Activated CD4-positive, alpha-beta T cell treated with anti-CD3 and anti-CD28 coated beads, Interleukin-10, Interleukin-2, amounts not matched to agents 100 ng/mL and 50 ng/mL, durations not matched to agents 16 hours and 8 hours (primary cell): Measurements from ENCODE around the gene WDR90.

ENCODE experiments used
- DNase-seq: peaks from one replicate; pipeline ENCODE4 v3.0.0-alpha.2; 2020

Gene WDR90

GRCh38 chr16:648781-649589 lies at the start of gene WDR90:
WDR90 (plus strand) TSS chr16:649365; CDS start chr16:649417, 52 bp downstream.
- peak; percentile 97 for DNase-seq

DNA sequence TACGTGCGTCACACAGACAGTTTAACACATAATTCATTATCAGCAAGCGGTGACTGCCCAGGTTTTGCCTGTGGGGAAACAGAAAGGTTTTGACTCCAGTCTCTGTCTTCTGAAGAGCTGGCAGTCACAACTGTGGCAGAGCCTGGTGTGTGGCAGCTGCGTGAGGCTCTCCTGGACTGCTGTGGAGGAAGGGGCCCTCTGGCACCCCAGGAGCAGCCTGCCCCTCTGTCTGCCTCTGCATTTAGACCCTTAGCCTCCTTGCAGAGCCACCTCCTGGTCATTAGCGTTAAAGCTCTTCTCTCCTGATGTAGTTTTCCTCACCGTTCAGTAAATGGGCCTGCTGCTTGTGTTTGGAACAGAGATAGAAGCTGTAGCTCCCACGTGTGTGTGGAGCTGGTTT lies 48.4 kb upstream of the WDR90 start:
- DNase-seq = no peak

DNA sequence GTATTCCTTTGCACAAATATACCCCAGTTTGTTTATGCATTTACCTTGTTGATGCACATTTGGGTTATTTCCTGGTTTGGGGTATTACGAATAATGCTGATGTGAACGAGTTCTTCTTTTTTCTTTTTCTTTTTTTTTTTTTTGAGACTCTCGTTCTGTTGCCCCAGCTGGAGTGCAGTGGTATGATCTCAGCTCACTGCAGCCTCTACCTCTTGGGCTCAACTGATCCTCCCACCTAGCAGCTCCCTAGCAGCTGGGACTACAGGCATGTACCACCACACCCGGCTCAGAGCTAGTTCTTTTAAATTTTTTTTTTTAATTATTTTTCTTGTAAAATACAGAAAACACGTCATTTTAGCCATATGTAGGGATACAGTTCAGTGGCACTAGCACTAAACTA lies 45.2 kb upstream of the WDR90 start:
- no peak for DNase-seq

- DNase-seq = no peak
Measured at GRCh38 chr16:606656-607307, 42.4 kb upstream of the WDR90 start.

GRCh38 chr16:608019-608418 lies 41.1 kb upstream of the WDR90 start:
- peak; percentile 30 for DNase-seq

- DNase-seq = no peak
Measured at GRCh38 chr16:609316-609715, 39.8 kb upstream of the WDR90 start.

GRCh38 chr16:609984-610383 lies 39.2 kb upstream of the WDR90 start:
- DNase-seq = no peak

- peak; percentile 52 for DNase-seq
Measured at GRCh38 chr16:610513-611381, 38.4 kb upstream of the WDR90 start.

DNA sequence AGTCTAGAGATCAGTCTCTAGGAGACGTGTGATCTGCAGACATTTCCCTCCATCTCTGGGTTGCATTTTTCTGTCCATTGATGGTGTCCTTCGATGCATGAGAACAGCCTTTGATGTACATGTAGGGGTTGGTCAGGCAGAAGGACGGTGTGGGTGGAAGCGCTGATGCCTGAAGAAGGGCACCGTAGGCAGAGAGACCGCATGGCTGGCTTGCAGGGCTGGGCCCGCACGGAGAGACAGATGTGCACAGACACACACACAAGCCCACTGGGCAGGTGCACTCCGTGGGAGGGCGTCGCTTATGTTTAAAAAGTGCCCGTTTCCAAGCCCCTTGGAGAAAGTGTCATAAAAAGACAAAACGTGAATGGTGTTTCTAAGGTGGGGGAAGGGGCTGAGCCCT lies 34.0 kb upstream of the WDR90 start:
- DNase-seq = no peak

- no peak for DNase-seq
Measured at GRCh38 chr16:616733-617586, 32.2 kb upstream of the WDR90 start.

DNA sequence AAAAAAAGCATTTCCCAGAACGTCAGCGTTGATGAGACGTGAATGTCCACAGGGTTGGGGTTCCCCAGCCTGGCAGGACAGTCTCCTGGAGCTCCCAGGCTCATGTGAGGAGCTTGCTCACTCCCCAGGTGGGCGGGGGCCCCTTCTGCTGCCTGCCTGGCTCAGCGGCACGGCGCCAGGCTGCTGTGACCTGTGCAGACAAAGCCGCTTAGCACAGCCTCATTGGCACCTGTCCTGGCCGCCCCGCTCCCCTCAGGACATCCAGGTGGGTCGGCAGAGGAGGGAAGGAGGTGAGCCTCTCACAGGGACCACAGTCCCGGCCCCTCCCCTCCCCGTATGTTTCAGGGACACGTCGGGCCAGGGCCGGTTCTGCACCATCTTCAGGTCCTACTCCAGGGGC lies 31.3 kb upstream of the WDR90 start:
- no peak for DNase-seq

DNA sequence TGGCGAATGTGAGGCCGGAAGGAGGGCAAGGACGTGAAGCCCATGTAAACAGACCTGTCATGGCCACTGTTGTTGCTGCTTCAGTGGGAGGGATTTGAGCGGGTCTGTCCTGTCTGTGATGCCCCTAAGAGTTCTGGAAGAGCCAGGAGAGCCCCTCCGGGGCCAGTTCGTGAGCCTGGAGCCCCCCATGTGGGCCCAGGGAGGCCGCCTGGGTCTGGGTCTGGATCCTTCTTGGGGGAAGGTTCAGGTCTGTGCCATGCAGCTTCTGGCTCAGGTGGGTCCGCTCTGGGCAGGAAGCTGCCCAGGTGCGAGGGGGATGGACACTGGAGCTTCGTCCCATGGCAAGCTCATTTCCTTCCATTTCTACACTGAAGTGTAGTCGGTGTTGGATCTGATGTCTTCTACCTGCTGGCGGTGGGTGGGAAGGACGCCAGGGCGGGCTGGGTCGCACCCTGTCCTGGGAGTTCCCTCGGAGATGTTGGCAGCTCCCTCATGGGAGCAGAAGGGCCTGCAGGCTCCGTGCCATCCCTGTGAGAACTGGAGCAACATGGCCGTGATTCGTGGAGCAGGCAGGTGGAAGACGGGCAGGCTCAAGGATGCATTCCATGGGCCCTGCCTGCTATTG lies 29.6 kb upstream of the WDR90 start:
- DNase-seq = no peak

DNA sequence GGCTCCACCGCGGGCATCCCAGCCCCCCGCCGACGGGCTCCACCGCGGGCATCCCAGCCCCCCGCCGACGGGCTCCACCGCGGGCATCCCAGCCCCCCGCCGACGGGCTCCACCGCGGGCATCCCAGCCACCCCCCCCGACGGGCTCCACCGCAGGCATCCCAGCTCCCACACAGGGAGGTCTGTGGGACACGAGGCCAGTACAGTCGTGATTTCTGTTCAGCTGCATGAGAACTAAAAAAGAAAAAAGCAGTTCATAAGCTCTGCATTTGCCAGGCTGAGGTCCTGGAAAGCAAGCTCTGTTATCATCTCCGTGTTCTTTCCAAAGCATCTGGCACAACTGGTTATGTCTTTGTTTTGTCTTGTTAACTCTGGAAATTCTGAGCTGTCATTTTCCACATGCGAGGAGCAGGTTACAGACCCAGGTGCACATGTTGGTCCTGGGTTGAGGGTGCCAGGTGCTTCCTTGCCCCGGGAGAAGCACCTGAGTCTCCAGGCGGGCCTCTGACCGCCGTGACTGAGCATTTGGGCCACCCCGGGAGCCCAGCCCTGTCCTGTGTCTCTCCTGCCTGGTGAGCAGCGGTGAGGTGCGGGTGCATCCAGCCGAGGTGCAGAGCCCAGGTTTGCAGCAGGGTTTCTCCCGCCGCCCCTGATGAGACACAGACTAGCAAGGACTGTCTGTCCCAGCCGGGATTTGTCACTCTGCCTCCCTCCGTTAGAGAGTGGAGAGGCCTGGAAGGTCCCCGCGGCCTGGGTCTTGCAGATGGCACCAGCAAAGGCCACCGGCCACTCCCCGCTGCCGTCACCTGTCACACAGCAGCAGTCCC lies 28.3 kb upstream of the WDR90 start:
- DNase-seq = no peak

GRCh38 chr16:621526-622105 lies 27.5 kb upstream of the WDR90 start:
- no peak for DNase-seq

DNA sequence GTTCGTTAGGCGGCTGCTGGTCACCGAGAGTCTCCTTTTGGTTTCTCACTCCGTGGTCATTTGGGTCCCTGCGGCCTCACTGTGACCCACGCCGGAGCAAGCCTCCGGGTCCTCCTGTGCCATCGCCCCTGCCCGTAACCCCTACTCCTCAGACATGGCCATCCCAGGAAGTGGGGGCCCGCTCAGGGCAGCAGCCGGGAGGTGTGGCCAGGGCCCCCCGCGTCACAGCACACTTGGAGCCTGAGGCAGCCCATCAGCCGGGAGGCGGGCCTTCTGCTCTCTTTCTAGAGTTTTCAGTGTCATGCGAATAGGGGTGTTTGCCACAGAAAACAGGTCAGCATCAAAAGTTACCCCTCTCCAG lies 26.3 kb upstream of the WDR90 start:
- DNase-seq = no peak

- no peak for DNase-seq
Measured at GRCh38 chr16:624526-625070, 24.6 kb upstream of the WDR90 start.

GRCh38 chr16:625117-625976 lies 23.8 kb upstream of the WDR90 start:
- DNase-seq = no peak

DNA sequence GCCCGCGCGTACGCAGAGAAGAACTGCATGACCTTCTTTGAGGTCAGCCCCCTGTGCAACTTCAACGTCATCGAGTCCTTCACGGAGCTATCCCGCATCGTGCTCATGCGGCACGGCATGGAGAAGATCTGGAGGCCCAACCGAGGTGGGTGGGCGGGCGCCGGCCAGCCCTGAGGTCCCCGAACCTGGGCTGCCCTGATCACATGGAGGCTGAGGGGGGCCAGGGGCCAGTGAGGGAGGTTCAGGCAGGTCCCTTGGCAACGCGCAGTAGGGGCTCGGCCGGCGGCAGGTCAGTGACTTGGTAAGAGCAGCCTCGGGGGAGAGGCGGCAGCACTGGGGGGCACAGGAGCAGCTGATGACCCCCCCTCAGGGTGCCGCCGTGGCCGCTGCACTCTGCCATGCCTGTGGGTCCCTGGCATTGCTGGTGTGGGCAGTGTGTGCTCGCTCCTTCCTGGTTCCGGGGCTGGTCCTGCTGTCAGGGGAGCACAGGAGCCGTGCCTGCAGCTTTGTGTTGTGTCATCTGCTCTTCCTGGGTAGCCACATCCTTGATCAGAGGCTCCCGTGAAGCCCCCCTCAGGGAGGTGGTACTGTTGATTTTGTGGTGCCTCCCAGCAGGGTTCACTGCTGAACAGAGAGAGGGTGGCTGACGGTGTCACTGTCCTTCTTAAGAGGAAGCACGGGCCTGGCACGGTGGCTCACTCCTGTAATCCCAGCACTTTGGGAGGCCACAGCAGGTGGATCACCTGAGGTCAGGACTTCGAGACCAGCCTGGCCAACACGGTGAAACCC lies 23.0 kb upstream of the WDR90 start:
- DNase-seq = no peak
